IMR-90 (cell line): ENCODE results near the gene USO1. TPM values are rescaled to one million over a fixed set of nuclear protein-coding genes. Genes with fewer than 3 reads are reported as not detected.

Source experiments
- ATAC-seq: fragments of 200-7000 bp; cut with Tn5 transposase; 2 replicates; pipeline ENCODE4 v1.9.1; 2020; ENCODE audit warnings: low read depth, mild to moderate bottlenecking, moderate library complexity
- BruUV-seq: library from RNA; stranded (reverse); fragments of 400-500 nt; replicated peaks from 2 replicates; lab custom pipeline; 2021; lab: Mats Ljungman, UMichigan
- CTCF ChIA-PET: fragments of 300-600 bp; formaldehyde crosslinking; extraction: SDS; loops from one replicate; lab custom pipeline; 2021; ENCODE audit warnings: antibody characterized with exemption; lab: Yijun Ruan, JAX
- POLR2A ChIA-PET: fragments of 300-600 bp; sonication (Branson Sonifier 250); formaldehyde crosslinking; loops from one replicate; lab custom pipeline; 2022; ENCODE audit warnings: antibody characterized with exemption; ENCODE audit not compliant: unreplicated experiment; lab: Charles Lee
- DNase-seq: peaks from one replicate; pipeline ENCODE4 v3.0.0; 2013
- H2AFZ ChIP-seq: replicated peaks from 2 replicates; pipeline ENCODE3; 2013; ENCODE audit warnings: low read length, mild to moderate bottlenecking; ENCODE audit not compliant: poor library complexity
- H2AK5ac ChIP-seq: 2 replicates; pipeline ENCODE4 v1.6.1; 2013; ENCODE audit warnings: low read depth, low read length, inconsistent platforms
- H2AK9ac ChIP-seq: replicated peaks from 2 replicates; pipeline ENCODE3; 2013; ENCODE audit warnings: mild to moderate bottlenecking, low read depth, low read length, moderate library complexity; ENCODE audit not compliant: poor library complexity
- H2BK120ac ChIP-seq: 2 replicates; pipeline ENCODE4 v1.6.1; 2013; ENCODE audit warnings: low read depth, low read length, inconsistent platforms
- H2BK15ac ChIP-seq: 3 replicates; pipeline ENCODE4 v1.6.1; 2013; ENCODE audit warnings: low read depth, low read length, inconsistent platforms
- H2BK20ac ChIP-seq: 2 replicates; pipeline ENCODE4 v1.6.1; 2013; ENCODE audit warnings: low read depth, mild to moderate bottlenecking, inconsistent platforms, low read length, moderate library complexity
- H2BK5ac ChIP-seq: 2 replicates; pipeline ENCODE4 v1.6.1; 2013; ENCODE audit warnings: mild to moderate bottlenecking, low read depth, low read length, inconsistent platforms; ENCODE audit not compliant: poor library complexity, severe bottlenecking
- H3K14ac ChIP-seq: replicated peaks from 2 replicates; pipeline ENCODE4 v1.6.1; 2013; ENCODE audit warnings: low read depth, low read length, inconsistent platforms
- H3K18ac ChIP-seq: 2 replicates; pipeline ENCODE4 v1.6.1; 2013; ENCODE audit warnings: low read depth, low read length, control low read depth
- H3K23ac ChIP-seq: 2 replicates; pipeline ENCODE4 v1.6.1; 2013; ENCODE audit warnings: low read depth, low read length, inconsistent platforms
- H3K27ac ChIP-seq: 2 replicates; pipeline ENCODE4 v1.5.1; 2013; ENCODE audit warnings: mild to moderate bottlenecking, control low read depth, low read length; ENCODE audit not compliant: insufficient read depth
- H3K27me3 ChIP-seq: 2 replicates; pipeline ENCODE4 v1.6.1; 2013; ENCODE audit warnings: low read length; ENCODE audit not compliant: control insufficient read depth, insufficient read depth
- H3K36me3 ChIP-seq: 2 replicates; pipeline ENCODE4 v1.6.1; 2013; ENCODE audit warnings: low read length, mixed read lengths; ENCODE audit not compliant: control insufficient read depth, insufficient read depth
- H3K4ac ChIP-seq: 2 replicates; pipeline ENCODE4 v1.6.1; 2013; ENCODE audit warnings: low read depth, low read length, inconsistent platforms
- H3K4me1 ChIP-seq: 2 replicates; pipeline ENCODE4 v1.6.1; 2013; ENCODE audit warnings: low read length, mixed read lengths; ENCODE audit not compliant: control insufficient read depth, insufficient read depth
- H3K4me2 ChIP-seq: 2 replicates; pipeline ENCODE4 v1.6.1; 2013; ENCODE audit warnings: low read depth, mild to moderate bottlenecking, control low read depth, low read length, moderate library complexity
- H3K4me3 ChIP-seq: 2 replicates; pipeline ENCODE4 v1.5.1; 2013; ENCODE audit warnings: low read depth, mild to moderate bottlenecking, control low read depth, low read length, moderate library complexity; ENCODE audit not compliant: insufficient read depth
- H3K56ac ChIP-seq: 2 replicates; pipeline ENCODE4 v1.6.1; 2013; ENCODE audit warnings: low read length, inconsistent platforms; ENCODE audit not compliant: insufficient read depth; ENCODE audit errors: extremely low read depth
- H3K79me1 ChIP-seq, 2 experiments: 2 replicates each; pipeline ENCODE4 v1.6.1; 2013; ENCODE audit warnings: low read length in 2 of 2, inconsistent platforms in 1 of 2, low read depth in 1 of 2
- H3K9ac ChIP-seq: 2 replicates; pipeline ENCODE4 v1.6.1; 2013; ENCODE audit warnings: low read depth, low read length, control low read depth
- H3K9me1 ChIP-seq: 2 replicates; pipeline ENCODE4 v1.6.1; 2013; ENCODE audit warnings: low read length, inconsistent platforms; ENCODE audit not compliant: insufficient read depth
- H3K9me3 ChIP-seq: 2 replicates; pipeline ENCODE4 v1.6.1; 2013; ENCODE audit warnings: low read length; ENCODE audit not compliant: control insufficient read depth, insufficient read depth
- H4K20me1 ChIP-seq: 2 replicates; pipeline ENCODE4 v1.6.1; 2013; ENCODE audit warnings: low read length, inconsistent platforms; ENCODE audit not compliant: insufficient read depth
- H4K5ac ChIP-seq: 2 replicates; pipeline ENCODE4 v1.6.1; 2013; ENCODE audit warnings: mild to moderate bottlenecking, low read depth, low read length, control low read depth
- H4K8ac ChIP-seq, 2 experiments: 2 replicates each; pipeline ENCODE4 v1.6.1; 2013; ENCODE audit warnings: low read depth in 2 of 2, low read length in 2 of 2, control low read depth in 1 of 2, inconsistent platforms in 1 of 2
- H4K91ac ChIP-seq: 2 replicates; pipeline ENCODE4 v1.6.1; 2013; ENCODE audit warnings: low read depth, low read length, inconsistent platforms; ENCODE audit not compliant: insufficient read depth
- CHD1 ChIP-seq: IDR thresholded peaks from 2 replicates; pipeline ENCODE4 v1.6.1; 2012; ENCODE audit warnings: low read depth, low read length, improper control_type of control experiment
- MAFK ChIP-seq: IDR thresholded peaks from 2 replicates; pipeline ENCODE4 v1.6.1; 2012; ENCODE audit warnings: low read depth, low read length, improper control_type of control experiment
- MAZ ChIP-seq: IDR thresholded peaks from 2 replicates; pipeline ENCODE4 v1.6.1; 2012; ENCODE audit warnings: low read depth, mild to moderate bottlenecking, low read length, improper control_type of control experiment, moderate library complexity, borderline replicate concordance
- MXI1 ChIP-seq: IDR thresholded peaks from 2 replicates; pipeline ENCODE4 v1.6.1; 2012; ENCODE audit warnings: low read depth, mild to moderate bottlenecking, low read length, moderate library complexity, borderline replicate concordance
- NFE2L2 ChIP-seq: fragments of 150-350 bp; IDR thresholded peaks from 2 replicates; pipeline ENCODE4 v1.6.1; 2016; ENCODE audit warnings: low read depth, mild to moderate bottlenecking, low read length
- RCOR1 ChIP-seq: IDR thresholded peaks from 2 replicates; pipeline ENCODE4 v1.6.1; 2012; ENCODE audit warnings: mild to moderate bottlenecking, low read length, improper control_type of control experiment; ENCODE audit not compliant: insufficient replicate concordance
- SMC3 ChIP-seq: fragments of 150-350 bp; IDR thresholded peaks from 2 replicates; pipeline ENCODE4 v1.6.1; 2016; ENCODE audit warnings: low read depth, mild to moderate bottlenecking, antibody characterized with exemption, low read length, moderate library complexity
- WGBS, 2 experiments: methylation state at CpG; one replicate each; pipeline versions ENCODE4 v1.1.5 to v1.1.7; 2013; ENCODE audit warnings: missing lambda C conversion rate in 2 of 2; ENCODE audit not compliant: insufficient read length in 1 of 2; ENCODE audit errors: extremely low coverage in 2 of 2; 5-methylcytosine and 5-hydroxymethylcytosine counted together
- dilution Hi-C: fragments of 300-500 bp; cut with HindIII; formaldehyde crosslinking; loops from one replicate; pipeline ENCODE4 v1.14.3; 2018; ENCODE audit warnings: low sequenced_read_pairs; ENCODE audit not compliant: unreplicated experiment
- in situ Hi-C: fragments of 300-500 bp; cut with MboI; formaldehyde crosslinking; loops from 3 replicates; pipeline ENCODE4 v1.14.3; 2019; ENCODE audit warnings: low sequenced_read_pairs, inconsistent platforms, mixed read lengths
- intact Hi-C: fragments of 100-400 bp; cut with micrococcal nuclease; formaldehyde crosslinking; loops from 2 replicates; pipeline ENCODE4 v1.10.0; 2022
- polyA plus RNA-seq, 3 experiments: library from polyadenylated mRNA; depleted of rRNA; stranded (reverse); fragments of >200 nt; gene quantifications; 2 replicates each; pipeline ENCODE4 v1.2.3, GENCODE V29; 2012; ENCODE audit warnings: low replicate concordance in 1 of 3
- total RNA-seq: library from RNA; depleted of rRNA; stranded (reverse); fragments of >200 nt; gene quantifications from 2 replicates; pipeline ENCODE4 v1.2.3, GENCODE V29; 2012

The USO1 gene
- total and polyA plus RNA-seq, 2 of the 4 experiments (the other 2 are of a cell fraction) = 63.7 to 121 TPM

GRCh38 chr4:75786938-75787337, 62.6 kb downstream of the USO1 start:
- H4K91ac ChIP-seq = no peak overlapping the region
- H2BK120ac ChIP-seq = no peak overlapping the region
- dilution Hi-C loops (no loop called here), in situ Hi-C loops (loop anchor here (25.0 kb wide), 1 partner anchor 175 kb away; no protein-coding TSS in a partner anchor), intact Hi-C loops (no loop called here)
- H3K14ac ChIP-seq = 0 out of 2 replicates have a peak overlapping the region, but pooled peaks have one; percentile 13
- no peak overlapping the region for H3K4me2 ChIP-seq
- no peak overlapping the region for H4K5ac ChIP-seq
- no peaks in the 10 kb centered on the region for H3K27me3 ChIP-seq
- 0 out of 2 replicates have a peak, but pooled peaks cover 1% of the 10 kb centered on the region for H3K4me1 ChIP-seq
- H3K56ac ChIP-seq = no peak overlapping the region
- POLR2A ChIA-PET = no interaction called here
- H3K27ac ChIP-seq = no peak overlapping the region
- H2AK9ac ChIP-seq = no peak overlapping the region
- ATAC-seq = no peak
- H3K36me3 ChIP-seq = peaks cover 32% of the 10 kb centered on the region
- H3K18ac ChIP-seq = no peak overlapping the region
- CTCF ChIA-PET = no interaction called here
- DNase-seq = no peak
- H3K79me1 ChIP-seq = peaks cover 0 to 11% of the 10 kb centered on the region in 2 experiments; a peak in 3 of 4 replicates
- H3K4ac ChIP-seq = no peak overlapping the region
- no TSS peak for BruUV-seq
- H3K9me1 ChIP-seq = no peaks in the 10 kb centered on the region
- H3K23ac ChIP-seq = peak overlapping the region; percentile 42; the same call in 1 of the 2 replicates
- no CpG with 5 or more reads among the region's 1 CpG for WGBS, 2 experiments
- H4K20me1 ChIP-seq = no peaks in the 10 kb centered on the region; the same call in 1 of the 2 replicates
- no peaks in the 10 kb centered on the region for H3K9me3 ChIP-seq
- H2AK5ac ChIP-seq = no peak overlapping the region
- H2BK5ac ChIP-seq = peak overlapping the region; percentile 4
- H4K8ac ChIP-seq = no peak overlapping the region
- TF ChIP-seq CHD1 = no peak
- no peak for TF ChIP-seq RCOR1
- no peak for TF ChIP-seq SMC3
- no peak for TF ChIP-seq MXI1
- TF ChIP-seq MAFK = no peak
- no peak for TF ChIP-seq MAZ
- no peak for TF ChIP-seq NFE2L2
- no peak overlapping the region for H3K4me3 ChIP-seq
- H2BK20ac ChIP-seq = no peak overlapping the region
- H2BK15ac ChIP-seq = no peak overlapping the region
- no peak overlapping the region for H3K9ac ChIP-seq
- no peak overlapping the region for H2AFZ ChIP-seq
